ENCODE data around the gene EPHA4.

EPHA4 gene

DNA sequence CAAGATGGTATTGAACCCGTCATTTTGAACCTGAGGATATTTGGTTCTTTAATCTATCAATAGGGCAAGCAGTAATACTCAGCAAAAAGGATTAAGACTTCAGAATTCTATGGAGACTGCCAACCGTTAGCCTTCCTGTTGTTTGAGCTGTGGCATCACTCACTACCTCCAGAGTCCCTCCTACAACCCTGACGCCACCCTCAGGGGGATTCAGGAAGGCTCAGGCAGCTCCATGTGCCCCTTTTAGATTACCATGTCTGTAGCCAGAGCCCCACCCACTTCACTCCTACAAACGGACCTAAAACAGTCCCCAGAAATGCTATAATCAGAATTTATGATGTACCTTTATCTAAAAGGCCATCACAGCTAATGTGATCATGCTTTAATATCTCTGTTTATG, 172.9 kb downstream of the EPHA4 start:
- H3K4me3 ChIP-seq (ENCODE audit: low read length) = no peak overlapping the region
- TF ChIP-seq, protein P1, sequence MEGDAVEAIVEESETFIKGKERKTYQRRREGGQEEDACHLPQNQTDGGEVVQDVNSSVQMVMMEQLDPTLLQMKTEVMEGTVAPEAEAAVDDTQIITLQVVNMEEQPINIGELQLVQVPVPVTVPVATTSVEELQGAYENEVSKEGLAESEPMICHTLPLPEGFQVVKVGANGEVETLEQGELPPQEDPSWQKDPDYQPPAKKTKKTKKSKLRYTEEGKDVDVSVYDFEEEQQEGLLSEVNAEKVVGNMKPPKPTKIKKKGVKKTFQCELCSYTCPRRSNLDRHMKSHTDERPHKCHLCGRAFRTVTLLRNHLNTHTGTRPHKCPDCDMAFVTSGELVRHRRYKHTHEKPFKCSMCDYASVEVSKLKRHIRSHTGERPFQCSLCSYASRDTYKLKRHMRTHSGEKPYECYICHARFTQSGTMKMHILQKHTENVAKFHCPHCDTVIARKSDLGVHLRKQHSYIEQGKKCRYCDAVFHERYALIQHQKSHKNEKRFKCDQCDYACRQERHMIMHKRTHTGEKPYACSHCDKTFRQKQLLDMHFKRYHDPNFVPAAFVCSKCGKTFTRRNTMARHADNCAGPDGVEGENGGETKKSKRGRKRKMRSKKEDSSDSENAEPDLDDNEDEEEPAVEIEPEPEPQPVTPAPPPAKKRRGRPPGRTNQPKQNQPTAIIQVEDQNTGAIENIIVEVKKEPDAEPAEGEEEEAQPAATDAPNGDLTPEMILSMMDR (conservative IDR thresholded peaks at IDR 0.05; ENCODE audit: low read depth, low read length) = no peak
- DNase-seq (ENCODE audit: low read depth) = no peak

DNA sequence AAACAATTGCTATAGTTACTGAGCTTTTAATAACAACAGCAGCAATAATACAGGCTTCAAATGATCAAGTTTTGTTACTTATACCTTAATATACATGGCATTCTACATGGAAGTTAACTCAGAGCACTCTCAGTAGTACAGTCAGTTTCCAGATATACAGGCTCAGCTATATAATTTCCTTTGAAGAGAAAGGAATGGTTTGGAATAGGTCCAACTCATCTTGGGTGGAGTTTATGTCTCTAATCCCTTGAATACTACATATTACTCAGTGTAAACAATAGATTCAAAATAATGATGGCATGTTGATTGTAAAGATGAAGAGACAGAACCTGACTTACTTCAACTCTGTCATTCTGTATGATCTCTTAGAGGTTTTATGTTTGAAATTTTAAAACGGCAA, 174.9 kb downstream of the EPHA4 start:
- TF ChIP-seq, protein P1 (conservative IDR thresholded peaks at IDR 0.05; ENCODE audit: low read depth, low read length) = no peak
- no peak overlapping the region for H3K4me3 ChIP-seq (ENCODE audit: low read length)

DNA sequence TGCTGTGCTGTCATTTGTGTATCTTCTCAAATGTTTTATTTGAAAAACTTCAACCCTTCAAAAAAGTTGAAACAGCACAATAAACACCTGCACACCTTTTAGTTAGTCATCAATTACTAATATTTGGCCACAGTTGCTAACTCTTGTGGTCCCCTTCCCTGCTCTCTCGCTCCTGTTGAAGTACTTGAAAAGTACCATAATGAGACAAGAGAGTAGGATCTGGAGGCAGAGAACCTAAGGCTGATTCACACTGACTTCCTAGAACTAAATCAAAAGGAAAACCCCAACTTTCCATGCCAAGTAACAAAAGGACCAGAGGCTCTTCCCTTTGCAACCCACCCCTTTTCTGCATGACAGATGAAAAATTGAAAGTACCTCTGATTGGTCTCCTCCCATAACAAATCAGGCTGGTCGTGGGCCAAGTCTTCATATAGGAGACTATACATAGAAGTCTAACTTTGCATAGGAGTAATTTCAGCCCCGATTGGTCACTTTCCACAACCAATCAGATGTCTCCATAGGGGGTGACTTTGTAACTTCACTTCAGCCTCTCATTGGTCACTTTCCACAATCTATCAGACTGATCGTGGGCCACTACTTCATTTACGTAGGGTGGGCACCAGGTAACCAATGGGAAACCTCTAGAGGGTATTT, 179.7 kb downstream of the EPHA4 start:
- no peak overlapping the region for H3K4me3 ChIP-seq (ENCODE audit: low read length)
- TF ChIP-seq, protein P1 (conservative IDR thresholded peaks at IDR 0.05; ENCODE audit: low read depth, low read length) = no peak
- no peak for DNase-seq (ENCODE audit: low read depth)

More for the DNA sequence above, 174.9 kb downstream of the EPHA4 start:
- peak; percentile 46 for DNase-seq (ENCODE audit: low read depth)

DNA sequence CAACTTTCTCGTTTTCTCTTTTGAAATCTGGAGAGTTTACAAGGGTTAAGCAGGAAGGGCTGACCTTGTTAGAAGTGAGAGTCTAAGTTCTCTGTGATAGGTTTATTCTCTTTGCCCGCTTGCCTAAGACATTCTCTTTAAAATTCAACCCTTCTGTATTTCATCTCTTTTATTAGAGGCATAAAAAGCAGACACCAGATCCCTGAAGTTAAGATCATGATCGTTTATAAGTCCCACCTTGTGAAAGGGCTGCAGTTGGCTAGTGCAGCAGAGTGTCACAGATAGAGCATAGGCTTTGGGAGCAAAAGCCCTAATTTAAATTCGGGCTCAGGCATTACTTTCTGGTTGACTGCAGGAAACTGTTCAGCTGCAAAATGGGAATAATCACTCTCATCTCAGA, 181.2 kb downstream of the EPHA4 start:
- TF ChIP-seq, protein P1 (conservative IDR thresholded peaks at IDR 0.05; ENCODE audit: low read depth, low read length) = no peak
- no peak for DNase-seq (ENCODE audit: low read depth)
- H3K4me3 ChIP-seq (ENCODE audit: low read length) = no peak overlapping the region

DNA sequence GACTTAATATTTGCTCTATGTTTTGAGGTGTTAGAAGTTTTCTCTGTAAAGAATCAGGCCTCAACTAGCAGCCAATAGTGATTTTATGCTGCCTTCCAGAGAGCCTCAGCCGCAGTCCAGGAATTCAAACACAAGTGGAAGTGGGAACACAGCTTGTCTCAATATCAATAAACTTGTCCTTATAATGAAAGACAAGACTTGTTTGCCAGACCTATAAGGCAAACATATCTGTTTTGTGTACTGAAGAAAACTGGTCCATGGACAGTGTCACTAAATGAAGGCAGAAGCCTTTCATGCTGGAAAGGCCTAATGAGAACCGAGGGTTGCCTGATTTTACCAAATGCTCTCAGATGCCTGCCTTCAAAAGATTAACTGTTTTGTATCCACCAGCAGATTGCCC, 182.2 kb downstream of the EPHA4 start:
- TF ChIP-seq, protein P1 (conservative IDR thresholded peaks at IDR 0.05; ENCODE audit: low read depth, low read length) = no peak
- no peak for DNase-seq (ENCODE audit: low read depth)
- no peak overlapping the region for H3K4me3 ChIP-seq (ENCODE audit: low read length)

DNA sequence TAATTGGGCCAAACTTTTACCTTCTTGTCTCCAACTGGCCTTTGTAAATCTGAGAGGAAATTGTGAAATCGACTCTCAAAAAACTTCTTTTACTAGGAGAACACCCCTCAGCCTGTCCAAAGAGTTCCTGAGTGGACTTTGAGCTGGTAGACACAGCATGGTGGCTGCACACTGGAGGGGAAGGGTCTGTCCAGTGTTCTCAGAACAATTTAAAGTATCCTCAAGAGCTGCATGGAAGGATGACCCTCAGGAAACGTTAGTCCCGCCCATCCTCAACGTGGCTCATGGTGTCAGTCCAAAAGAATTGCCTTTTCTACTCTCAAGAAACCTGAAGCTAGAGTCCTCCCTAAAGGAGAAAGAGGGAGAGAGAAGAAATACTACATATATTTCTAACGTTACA, 182.7 kb downstream of the EPHA4 start:
- DNase-seq (ENCODE audit: low read depth) = no peak
- TF ChIP-seq, protein P1 (conservative IDR thresholded peaks at IDR 0.05; ENCODE audit: low read depth, low read length) = no peak
- H3K4me3 ChIP-seq (ENCODE audit: low read length) = no peak overlapping the region

DNA sequence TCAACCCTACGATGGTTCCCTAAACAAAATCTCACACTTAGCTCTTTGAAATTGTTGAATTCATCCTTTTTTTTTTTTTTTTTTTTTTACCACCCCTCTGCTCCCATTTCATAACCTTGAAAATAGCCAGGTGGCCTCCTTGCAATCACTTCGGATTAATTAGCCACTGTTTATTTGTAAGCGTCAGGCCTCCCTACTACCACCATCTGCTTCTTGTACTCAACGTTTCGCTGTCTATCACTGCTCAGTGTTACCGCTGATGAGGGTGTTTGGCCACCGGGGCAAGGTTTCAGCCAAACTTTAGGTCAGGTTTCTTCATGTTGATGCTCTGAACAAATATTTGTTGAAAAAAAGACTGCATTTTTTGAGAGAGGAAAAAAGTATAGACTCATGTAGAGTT, 183.2 kb downstream of the EPHA4 start:
- no peak overlapping the region for H3K4me3 ChIP-seq (ENCODE audit: low read length)
- DNase-seq (ENCODE audit: low read depth) = no peak
- TF ChIP-seq, protein P1 (conservative IDR thresholded peaks at IDR 0.05; ENCODE audit: low read depth, low read length) = no peak

All from retinal pigment epithelial cell (primary cell).